HG02840 (cell line): Measurements from ENCODE around the gene IDUA.
A peak's percentile ranks its signal among the peaks of the same experiment; 100 is the strongest.

Source experiments
- ATAC-seq: cut with Tn5 transposase; IDR thresholded peaks from one replicate; pipeline ENCODE4 v1.9.1; 2021; ENCODE audit warnings: mild to moderate bottlenecking, moderate library complexity, moderate number of reproducible peaks; ENCODE audit not compliant: unreplicated experiment, low FRiP score

The IDUA gene

DNA sequence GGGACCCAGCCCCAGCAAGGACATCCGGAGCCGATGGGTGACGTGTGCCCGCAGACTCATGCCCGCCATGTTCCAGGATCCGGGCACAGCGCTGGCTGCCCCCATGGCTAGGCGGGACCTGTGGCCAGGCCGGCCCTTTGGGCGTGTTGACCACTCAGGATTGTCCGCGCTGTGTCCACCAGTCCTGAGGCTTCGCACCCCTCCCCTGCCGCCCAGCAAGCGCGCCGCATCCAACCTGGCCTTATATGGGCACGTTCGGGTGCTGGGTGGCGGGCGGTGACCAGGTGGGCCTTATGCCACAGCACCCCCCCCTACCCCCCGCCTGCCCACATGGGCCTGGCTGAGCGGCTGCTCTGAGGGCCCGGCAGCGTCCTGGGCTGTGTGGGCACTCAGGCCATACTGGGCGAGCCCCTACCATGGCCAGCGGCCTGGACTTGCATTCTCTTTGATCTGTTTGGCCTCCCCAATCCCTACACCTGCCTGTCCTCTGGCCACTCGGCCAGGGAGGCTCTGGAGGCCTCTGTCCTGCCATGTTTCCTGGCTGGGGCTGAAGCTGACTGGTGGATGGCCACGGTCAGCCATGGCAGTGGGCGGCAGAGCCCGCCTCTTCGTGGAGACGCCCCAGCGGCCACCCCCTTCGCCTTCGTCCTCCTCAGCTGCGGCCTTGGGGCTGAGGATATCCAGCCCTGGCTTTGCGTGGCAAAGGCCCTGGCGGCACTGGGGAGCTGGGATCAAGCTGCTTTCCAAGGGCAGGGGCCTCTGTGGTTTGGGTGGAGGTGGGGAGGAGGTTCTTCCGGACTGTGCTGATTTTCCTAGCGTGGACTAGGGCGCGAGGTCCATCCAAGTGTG is 26.6 kb downstream of the IDUA start:
- ATAC-seq = no peak

DNA sequence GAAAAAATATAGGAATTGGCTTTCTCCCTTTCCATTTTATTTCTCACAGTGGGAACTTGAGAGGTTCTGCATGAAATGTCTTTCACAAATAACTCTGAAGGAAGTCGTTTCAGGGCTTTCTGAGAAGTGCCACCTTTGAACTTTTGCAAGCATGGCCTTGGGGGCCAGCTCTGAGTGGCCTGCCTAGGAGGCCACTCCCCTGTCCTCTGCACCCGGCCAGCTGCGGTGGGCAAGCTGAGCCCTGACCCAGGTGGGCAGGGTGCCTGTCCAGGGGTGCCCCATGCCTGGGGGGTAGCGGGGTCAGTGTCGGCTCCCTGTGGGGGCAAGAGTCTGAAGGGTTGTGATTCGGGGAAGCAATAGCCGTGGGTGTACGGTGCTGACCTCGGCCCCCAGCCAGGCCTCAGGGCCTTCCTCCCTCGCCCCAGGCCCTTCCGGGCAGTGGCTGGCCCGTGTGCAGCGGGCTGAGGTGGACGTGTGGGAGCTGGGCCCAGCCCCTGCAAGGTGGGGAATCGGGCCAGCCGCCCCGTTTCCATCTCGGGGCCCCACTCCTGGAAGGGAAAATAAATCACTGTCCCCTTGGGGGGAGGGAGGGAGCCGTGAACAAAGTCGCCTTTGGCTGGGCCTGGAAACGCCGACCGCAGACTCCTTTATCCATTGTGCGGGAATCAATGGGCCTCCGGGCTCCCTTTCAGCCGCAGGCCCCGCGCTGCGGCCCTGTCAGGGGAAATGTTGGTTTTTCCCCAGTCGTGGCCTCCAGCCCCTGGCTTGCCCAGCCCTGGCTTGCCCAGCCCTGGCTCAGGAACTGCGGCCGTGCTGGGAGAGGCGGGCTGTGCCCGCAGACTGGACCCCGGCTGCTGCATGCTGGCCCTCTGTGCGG is 27.7 kb downstream of the IDUA start:
- ATAC-seq = no peak

DNA sequence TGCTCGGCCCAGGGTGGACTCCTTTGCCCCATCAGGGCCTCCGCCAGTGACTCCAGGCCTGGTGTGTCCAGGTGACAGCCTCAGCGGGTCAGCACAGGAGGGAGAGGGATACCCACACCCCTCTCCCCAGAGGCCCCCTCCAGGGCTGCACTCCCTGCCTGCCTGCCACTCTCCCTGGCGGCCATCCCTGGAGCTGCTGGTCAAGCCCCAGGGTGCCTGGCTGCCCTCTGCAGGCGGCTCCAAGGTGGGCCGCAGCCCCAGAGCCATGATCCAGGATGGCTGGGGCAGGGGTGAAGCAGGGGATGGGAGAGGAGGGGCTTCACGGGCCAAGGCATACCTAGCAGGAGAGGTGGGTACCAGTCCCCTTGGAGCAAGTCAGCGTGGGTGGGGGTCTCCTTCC is 28.3 kb downstream of the IDUA start:
- ATAC-seq = no peak

DNA sequence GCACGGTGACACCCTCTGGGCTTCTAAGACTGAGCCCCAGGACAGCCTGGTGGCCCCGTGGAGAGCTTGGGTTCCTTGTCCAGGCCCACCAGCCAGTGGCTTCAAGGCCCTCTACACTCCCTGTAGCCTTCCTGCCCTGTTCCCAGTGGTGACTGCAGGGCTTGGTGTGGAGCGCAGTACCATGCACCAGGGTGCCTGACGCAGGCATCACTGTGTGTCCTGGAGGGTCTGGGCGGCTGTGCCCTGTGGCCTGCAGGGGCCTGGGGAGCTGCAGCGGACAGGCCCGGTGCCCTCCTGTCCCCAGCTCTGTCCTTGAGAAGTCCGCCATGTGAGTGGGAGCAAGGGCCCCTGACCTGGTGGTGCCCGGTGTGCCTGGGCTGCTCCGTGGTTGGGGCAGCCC is 28.9 kb downstream of the IDUA start:
- no peak for ATAC-seq

DNA sequence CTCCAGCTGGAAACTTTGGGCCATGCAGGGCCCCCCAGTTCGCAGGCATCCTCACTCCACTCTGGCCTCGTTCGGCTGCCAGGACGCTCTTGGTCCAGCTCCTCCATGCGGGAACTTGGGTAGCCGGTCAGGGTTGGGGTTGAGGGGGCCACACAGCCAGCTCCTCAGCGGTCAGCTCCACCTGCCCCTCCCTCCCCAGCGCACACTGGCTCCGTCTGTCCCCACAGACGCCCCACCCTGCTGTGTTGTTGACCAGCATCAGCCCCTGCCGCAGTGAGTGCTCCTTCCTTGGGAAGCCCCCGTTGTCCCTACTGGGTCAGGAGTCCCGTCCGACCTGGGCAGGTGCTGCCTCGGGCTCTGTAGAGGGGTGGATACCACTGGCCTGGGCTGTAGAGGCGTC is 30.4 kb downstream of the IDUA start:
- no peak for ATAC-seq

DNA sequence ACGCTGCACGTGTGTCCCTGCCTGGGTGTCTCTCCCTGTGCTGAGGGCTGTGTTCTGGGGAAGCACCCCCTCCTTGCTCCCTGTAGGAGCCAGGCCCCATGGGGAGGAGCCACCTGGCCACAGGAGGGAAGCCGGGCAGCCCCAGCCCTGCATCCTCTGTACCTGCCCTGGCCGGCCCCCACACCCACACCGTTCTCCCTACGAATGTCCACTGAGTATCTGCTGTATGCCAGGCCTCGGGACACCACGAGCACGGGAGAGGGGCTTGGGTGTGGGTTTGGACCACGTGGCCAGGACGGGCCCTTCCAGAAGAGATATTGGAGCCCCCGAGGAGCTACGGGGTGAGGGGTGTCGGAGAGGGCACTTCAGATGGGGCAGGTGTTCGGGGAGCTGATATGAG is 30.9 kb downstream of the IDUA start:
- ATAC-seq = no peak

DNA sequence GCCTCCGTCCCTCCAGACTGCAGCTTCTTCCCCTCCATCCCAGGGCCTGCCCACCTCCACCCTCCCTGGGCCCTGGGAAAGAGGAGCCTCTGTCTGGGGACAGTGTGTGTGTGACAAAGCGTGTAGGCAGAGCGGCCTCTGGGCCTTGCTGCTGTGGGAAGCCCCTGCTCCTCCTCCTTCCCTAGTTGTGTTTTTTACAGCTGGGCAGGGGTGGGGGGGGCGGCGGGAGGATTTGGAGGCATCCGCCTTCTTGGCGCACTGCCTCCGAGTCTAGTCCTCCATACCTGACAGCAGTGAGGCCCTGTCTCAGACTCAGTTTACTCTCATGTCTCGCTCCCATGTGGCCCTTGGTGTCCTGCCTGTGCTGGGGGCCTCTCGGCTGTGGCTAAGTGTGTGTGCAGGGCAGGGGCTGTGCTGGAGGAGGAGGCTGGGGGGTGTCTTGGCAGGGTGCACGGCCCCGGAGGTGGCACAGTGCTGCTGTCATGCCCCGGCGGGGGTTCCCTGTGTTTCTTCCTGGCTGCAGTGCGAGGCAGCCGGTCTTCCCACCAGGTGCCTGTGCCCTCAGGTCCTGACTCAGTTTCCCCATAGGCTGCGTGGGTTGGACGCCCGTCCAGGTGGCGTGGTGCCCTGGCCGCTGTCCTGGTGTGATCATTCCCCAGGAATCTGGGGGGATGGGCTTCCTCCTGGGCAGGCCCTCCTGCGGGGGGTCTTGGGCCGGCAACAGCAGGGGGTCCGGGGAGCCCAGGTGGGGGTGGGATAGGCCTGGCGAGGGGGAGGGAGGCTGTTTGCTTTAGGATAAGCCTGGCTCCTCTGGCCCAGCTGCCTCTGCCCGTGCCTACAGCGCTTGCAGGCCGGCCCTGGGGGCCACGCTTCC is 31.5 kb downstream of the IDUA start:
- no peak for ATAC-seq

DNA sequence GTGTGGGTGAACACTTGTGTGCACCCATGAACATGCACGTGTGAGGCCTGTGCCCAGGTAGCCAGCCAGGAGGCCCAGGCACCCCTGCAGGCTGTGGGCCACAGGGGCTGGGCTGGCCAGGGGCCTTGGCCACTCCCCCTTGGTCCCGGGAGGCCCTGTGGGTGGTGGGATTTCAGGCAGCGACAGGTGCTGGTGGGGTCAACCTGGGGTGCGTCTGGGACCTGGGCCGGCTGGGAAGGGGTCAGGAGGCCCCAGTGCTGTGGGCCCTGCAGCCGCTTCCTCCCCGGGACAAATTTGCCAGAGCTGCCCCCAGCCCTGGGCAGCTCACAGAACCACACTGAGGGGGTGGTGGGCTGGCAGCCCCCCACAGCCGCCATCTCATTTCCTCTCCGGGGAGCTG is 32.5 kb downstream of the IDUA start:
- no peak for ATAC-seq

DNA sequence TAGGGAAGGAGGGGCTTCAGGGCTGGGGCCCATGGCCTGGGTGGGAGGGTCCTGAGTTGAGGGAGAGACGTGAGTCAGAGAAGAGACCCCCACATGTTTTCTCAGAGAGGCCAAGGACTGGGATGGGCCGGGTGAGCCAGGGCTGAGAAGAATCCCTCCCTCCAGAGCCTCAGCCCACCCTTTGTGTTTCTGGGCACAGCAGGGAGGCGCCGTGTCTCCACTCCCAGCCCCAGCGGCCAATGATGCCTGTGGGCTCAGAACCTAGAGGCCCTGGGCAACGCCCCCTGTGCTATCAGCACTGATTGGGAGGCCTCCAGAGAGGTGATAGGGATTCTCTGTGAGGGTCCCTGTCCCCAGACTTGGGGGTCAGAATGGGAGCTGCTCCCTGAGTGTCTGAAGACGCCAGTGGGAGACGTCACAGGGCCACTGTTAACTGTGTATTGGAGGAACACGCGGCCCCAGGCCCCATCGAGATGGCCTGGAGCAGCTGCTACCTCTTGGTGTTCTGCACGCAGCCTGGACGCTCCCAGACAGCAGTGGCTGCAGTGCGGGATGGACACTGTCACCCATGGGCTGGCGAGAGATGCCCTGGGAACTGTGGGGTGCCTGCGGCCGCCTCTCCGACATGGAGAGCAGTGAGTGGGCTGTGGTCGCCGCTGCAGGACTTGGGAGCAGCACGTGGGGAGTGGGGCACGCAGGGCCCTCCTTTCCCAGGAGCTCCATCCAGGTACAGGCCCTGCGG is 33.1 kb downstream of the IDUA start:
- ATAC-seq = no peak

DNA sequence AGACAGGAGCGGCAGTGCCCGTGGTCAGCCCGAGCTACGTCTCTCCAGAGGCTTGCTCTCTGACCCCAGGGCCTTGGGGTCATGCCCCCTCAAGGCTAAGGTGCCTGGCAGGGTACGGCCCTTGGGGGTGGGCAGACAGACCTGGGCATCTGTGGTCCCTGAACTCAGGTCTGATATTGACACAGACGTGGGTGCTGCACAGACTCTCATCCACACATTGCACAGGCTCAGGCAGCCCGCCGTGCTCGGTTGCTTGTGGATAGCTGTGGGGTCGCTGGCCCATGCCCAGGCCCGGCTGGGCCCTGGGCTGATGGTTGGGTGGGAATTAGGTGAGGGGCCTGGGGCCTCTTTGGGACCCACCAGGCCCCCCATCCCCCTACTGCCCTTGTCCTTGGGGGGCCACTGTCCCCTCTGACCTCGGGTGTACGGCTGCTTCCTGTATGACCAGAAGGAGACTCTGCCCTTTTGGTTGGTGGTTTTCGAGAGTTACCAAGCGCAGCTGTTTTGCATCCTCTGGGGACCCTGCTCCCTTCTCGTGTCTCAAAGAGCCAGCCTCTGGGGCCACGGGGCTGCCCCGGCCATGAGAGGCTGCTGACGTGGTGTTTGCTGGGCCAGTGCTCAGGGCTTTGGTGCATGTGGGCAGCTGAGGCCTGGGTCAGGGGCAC is 34.7 kb downstream of the IDUA start:
- peak; percentile 60 for ATAC-seq

DNA sequence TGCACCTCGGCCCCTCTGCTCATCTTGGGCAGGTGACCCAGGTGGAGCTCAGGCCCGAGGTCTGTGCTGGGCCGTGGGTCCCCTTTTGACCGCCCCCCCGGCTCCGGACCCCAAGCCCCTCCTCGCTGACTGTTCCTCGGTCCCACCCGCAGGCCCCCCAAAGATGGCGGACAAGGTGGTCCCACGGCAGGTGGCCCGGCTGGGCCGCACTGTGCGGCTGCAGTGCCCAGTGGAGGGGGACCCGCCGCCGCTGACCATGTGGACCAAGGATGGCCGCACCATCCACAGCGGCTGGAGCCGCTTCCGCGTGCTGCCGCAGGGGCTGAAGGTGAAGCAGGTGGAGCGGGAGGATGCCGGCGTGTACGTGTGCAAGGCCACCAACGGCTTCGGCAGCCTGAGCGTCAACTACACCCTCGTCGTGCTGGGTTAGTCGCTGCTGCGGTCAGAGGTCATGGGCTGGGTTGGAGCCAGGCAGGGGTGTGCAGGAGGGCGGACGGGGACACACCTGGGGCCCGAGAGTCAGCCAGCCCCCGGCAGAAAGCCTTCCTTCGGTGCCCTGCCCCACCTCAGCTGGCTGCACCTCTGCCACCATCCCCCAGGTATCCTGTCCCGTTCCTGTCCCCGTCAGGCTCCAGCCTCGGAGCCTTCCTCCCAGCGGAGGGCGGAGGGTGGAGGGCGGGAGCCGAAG is 35.4 kb downstream of the IDUA start:
- no peak for ATAC-seq

DNA sequence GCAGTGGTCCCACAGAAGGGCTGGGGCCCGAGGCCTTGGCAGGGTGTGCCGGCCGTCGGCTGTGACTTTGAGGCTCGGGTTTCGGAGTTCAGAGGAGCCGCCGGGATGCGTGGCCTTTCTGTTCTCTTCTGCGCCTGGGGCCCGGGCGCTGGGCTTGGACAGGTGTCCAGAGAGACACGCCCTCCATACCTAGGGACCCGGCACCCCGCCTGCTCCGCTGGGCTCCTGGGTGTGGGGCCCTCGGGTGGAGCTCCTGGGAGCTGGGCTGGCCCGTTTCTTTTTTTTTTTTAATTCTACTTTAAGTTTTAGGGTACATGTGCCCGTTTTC is 35.9 kb downstream of the IDUA start:
- ATAC-seq = no peak

DNA sequence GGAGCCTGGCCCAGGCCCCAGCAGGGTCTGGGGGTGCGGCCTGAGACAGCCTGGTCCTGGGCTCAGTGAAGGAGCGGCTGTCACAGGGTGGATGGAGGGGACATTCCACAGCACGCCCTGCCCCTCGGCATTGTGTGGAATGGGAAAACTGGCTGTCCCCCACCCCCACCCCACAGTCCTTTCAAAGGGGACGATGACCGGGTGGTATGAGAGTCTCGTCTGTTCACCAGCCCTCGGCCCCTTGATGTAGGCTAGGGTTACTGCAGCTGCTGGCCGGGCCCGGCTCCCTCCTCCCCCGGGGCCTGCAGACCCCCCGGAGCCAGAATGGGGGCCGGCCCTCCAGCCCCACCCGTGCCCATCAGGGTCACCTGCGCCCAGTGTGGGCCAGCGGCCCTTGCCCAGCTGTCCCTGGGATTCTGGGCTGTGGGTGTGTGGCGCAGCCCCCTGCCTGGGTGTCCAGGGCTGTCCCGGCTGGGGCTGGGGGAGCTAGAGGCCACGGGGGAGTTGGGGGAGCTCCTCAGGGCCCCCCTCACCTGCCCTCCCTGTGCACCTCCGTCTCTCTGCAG is 36.3 kb downstream of the IDUA start:
- ATAC-seq = no peak

DNA sequence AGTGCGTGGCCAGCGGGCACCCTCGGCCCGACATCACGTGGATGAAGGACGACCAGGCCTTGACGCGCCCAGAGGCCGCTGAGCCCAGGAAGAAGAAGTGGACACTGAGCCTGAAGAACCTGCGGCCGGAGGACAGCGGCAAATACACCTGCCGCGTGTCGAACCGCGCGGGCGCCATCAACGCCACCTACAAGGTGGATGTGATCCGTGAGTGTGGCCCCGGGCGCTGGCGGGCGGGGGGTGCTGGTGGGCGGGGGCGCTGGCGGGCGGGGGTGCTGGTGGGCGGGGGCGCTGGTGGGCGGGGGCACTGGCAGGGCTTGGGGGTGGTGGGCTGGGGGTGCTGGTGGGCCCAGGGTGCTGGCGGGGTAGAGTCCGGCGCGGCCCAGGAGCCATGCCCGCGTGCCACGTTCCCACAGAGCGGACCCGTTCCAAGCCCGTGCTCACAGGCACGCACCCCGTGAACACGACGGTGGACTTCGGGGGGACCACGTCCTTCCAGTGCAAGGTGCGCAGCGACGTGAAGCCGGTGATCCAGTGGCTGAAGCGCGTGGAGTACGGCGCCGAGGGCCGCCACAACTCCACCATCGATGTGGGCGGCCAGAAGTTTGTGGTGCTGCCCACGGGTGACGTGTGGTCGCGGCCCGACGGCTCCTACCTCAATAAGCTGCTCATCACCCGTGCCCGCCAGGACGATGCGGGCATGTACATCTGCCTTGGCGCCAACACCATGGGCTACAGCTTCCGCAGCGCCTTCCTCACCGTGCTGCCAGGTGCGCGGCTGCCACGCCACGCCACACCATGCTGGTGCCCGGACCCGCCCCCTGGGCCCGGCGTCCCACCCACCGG is 37.3 kb downstream of the IDUA start:
- ATAC-seq = no peak

DNA sequence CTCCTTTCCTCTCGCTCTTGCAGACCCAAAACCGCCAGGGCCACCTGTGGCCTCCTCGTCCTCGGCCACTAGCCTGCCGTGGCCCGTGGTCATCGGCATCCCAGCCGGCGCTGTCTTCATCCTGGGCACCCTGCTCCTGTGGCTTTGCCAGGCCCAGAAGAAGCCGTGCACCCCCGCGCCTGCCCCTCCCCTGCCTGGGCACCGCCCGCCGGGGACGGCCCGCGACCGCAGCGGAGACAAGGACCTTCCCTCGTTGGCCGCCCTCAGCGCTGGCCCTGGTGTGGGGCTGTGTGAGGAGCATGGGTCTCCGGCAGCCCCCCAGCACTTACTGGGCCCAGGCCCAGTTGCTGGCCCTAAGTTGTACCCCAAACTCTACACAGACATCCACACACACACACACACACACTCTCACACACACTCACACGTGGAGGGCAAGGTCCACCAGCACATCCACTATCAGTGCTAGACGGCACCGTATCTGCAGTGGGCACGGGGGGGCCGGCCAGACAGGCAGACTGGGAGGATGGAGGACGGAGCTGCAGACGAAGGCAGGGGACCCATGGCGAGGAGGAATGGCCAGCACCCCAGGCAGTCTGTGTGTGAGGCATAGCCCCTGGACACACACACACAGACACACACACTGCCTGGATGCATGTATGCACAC is 38.2 kb downstream of the IDUA start:
- ATAC-seq = no peak

DNA sequence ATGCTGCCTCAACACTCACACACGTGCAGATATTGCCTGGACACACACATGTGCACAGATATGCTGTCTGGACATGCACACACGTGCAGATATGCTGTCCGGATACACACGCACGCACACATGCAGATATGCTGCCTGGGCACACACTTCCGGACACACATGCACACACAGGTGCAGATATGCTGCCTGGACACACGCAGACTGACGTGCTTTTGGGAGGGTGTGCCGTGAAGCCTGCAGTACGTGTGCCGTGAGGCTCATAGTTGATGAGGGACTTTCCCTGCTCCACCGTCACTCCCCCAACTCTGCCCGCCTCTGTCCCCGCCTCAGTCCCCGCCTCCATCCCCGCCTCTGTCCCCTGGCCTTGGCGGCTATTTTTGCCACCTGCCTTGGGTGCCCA is 39.3 kb downstream of the IDUA start:
- ATAC-seq = no peak

DNA sequence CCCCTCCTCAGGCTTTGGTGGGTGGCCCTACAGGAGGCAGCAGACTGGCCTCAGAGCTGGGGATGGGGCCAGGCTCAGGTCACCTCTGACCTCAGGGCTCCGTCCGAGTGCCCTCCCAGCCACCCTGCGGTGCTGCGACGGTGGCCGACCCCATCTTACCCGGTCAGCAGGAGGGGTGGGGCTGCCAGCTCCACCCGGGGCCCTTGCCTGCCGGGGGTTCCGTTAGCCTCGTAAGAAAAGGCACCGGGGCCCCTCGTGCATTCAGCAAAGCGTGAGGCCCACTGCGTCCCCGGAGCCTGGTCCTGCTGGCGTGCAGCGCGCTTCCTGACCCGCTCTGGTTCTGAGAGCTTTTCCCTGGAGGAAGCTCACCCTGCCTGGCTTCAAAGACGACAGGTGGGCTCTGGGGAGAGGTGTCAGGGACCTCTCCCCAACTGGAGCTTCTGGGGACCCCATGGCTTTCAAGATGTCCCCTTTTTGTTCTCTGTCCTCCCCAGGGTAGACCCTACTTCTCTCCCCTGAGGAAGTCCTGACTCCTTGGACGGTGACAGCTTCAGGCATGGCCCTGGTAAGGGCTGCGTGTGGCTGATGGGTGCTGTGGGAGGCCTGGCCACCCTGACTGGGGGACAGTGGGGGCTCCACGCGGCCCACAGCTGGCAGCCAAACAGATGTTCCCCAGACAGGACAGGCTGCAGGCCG is 40.5 kb downstream of the IDUA start:
- ATAC-seq = no peak
